Measurements from ENCODE around the gene FKBP1B.

FKBP1B gene

DNA sequence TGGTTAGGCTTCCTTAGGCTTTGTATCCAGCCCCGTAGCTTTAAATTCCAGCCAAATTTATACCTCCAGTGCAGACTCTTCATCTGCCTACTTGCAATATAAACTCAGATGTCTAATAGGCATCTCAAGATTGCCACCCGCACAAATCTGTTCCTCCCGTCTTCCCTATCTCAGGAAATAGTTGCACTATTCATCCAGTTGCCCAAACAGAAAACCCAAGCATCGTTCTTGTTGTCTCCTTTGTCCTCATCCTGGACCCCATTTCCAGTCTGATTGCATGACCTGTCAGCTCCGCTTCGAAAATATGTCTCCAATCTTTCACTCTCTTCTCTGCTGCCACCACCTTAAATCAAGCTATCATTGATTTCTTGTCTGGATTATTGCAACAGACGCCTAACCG lies 2.3 kb downstream of the FKBP1B start:
- TF ChIP-seq CTCF (IDR thresholded peaks at IDR 0.05; ENCODE audit: insufficient read depth, low read length, poor library complexity, severe bottlenecking), result no peak
- no peak for TF ChIP-seq EZH2phosphoT487 (conservative IDR thresholded peaks at IDR 0.05; ENCODE audit: low read length)
- Histone ChIP-seq H3K27me3 (ENCODE audit: low read length) (no peaks in the 10 kb centered on the region), H3K4me2 (ENCODE audit: low read depth, low read length, poor library complexity, severe bottlenecking) (no peak overlapping the region), H3K79me2 (ENCODE audit: insufficient read depth, low read length) (peaks cover 4% of the 10 kb centered on the region), H3K9me2 (replicated peaks; ENCODE audit: insufficient read depth, low read length) (no peaks in the 10 kb centered on the region), H2AFZ (ENCODE audit: low read depth, low read length, severe bottlenecking) (no peak overlapping the region), H3K9ac (ENCODE audit: low read length) (no peak overlapping the region), H4K20me1 (ENCODE audit: low read depth, low read length) (no peaks in the 10 kb centered on the region), H3K9me3 (ENCODE audit: insufficient read depth, low read length) (no peaks in the 10 kb centered on the region), H3K36me3 (ENCODE audit: low read length) (no peaks in the 10 kb centered on the region), H3F3A (ENCODE audit: insufficient read depth) (peaks cover 14% of the 10 kb centered on the region), H3K27ac (ENCODE audit: low read depth, low read length) (no peak overlapping the region), H3K4me3 (ENCODE audit: insufficient read depth, low read length, poor library complexity, severe bottlenecking) (no peak overlapping the region)

DNA sequence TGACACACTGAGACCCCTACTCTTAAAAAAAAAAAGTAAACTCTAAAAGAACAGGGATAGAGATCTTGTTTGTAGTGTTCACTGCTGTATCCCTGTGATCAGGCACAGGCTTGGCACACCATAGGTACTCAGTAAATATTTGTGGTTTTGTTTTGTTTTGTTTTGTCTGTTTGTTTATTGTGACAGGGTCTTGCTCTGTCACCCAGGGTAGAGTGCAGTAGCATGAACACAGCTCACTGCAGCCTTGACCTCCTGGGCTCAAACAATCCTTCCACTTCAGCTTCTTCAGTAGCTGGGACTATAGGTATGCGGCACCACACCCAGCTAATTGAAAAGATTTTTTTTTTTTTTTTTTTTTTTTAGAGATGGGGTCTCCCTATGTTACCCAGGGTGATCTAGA lies 3.4 kb downstream of the FKBP1B start:
- no peak overlapping the region for H3K4me3 ChIP-seq (ENCODE audit: insufficient read depth, low read length, poor library complexity, severe bottlenecking)
- H2AFZ ChIP-seq (ENCODE audit: low read depth, low read length, severe bottlenecking), result no peak overlapping the region
- H3K9me3 ChIP-seq (ENCODE audit: insufficient read depth, low read length), result no peaks in the 10 kb centered on the region
- H3K4me2 ChIP-seq (ENCODE audit: low read depth, low read length, poor library complexity, severe bottlenecking), result no peak overlapping the region
- no peaks in the 10 kb centered on the region for H3K79me2 ChIP-seq (ENCODE audit: insufficient read depth, low read length)
- TF ChIP-seq CTCF (IDR thresholded peaks at IDR 0.05; ENCODE audit: insufficient read depth, low read length, poor library complexity, severe bottlenecking), result no peak
- no peak for TF ChIP-seq EZH2phosphoT487 (conservative IDR thresholded peaks at IDR 0.05; ENCODE audit: low read length)
- H3K27me3 ChIP-seq (ENCODE audit: low read length), result no peaks in the 10 kb centered on the region
- H3K9ac ChIP-seq (ENCODE audit: low read length), result no peak overlapping the region
- peaks cover 14% of the 10 kb centered on the region for H3F3A ChIP-seq (ENCODE audit: insufficient read depth)
- no peaks in the 10 kb centered on the region for H3K36me3 ChIP-seq (ENCODE audit: low read length)
- H3K27ac ChIP-seq (ENCODE audit: low read depth, low read length), result no peak overlapping the region
- no peaks in the 10 kb centered on the region for H3K9me2 ChIP-seq (replicated peaks; ENCODE audit: insufficient read depth, low read length)
- H4K20me1 ChIP-seq (ENCODE audit: low read depth, low read length), result no peaks in the 10 kb centered on the region

GRCh38 chr2:24054366-24055010 lies 4.9 kb downstream of the FKBP1B start:
- Histone ChIP-seq H3K4me2 (ENCODE audit: low read depth, low read length, poor library complexity, severe bottlenecking) (no peak overlapping the region), H3K9me3 (ENCODE audit: insufficient read depth, low read length) (no peaks in the 10 kb centered on the region)
- TF ChIP-seq CTCF (IDR thresholded peaks at IDR 0.05; ENCODE audit: insufficient read depth, low read length, poor library complexity, severe bottlenecking) (no peak), EZH2phosphoT487 (conservative IDR thresholded peaks at IDR 0.05; ENCODE audit: low read length) (no peak)

More at GRCh38 chr2:24054366-24055010, 4.9 kb downstream of the FKBP1B start:
- Histone ChIP-seq H3K27ac (ENCODE audit: low read depth, low read length) (no peak overlapping the region), H3K4me3 (ENCODE audit: insufficient read depth, low read length, poor library complexity, severe bottlenecking) (no peak overlapping the region), H3K9ac (ENCODE audit: low read length) (no peak overlapping the region), H2AFZ (ENCODE audit: low read depth, low read length, severe bottlenecking) (no peak overlapping the region), H3K36me3 (ENCODE audit: low read length) (no peaks in the 10 kb centered on the region), H3K27me3 (ENCODE audit: low read length) (no peaks in the 10 kb centered on the region), H3F3A (ENCODE audit: insufficient read depth) (peaks cover 5% of the 10 kb centered on the region; the same call in 1 of the 2 replicates), H3K9me2 (replicated peaks; ENCODE audit: insufficient read depth, low read length) (no peaks in the 10 kb centered on the region), H4K20me1 (ENCODE audit: low read depth, low read length) (no peaks in the 10 kb centered on the region), H3K79me2 (ENCODE audit: insufficient read depth, low read length) (no peaks in the 10 kb centered on the region)
